ENCODE results near the gene ZSWIM7. TPM values are rescaled to one million over a fixed set of nuclear protein-coding genes. Genes with fewer than 3 reads are reported as not detected.
"Not testable (repeated sequence)": the region's sequence is repeated elsewhere in the genome, so short reads cannot be mapped to it uniquely, and the experiment has no call there.

The ZSWIM7 gene
- total and polyA plus RNA-seq, 11 donors = 15.3 to 47.3 (median 32.6) TPM

GRCh38 chr17:15981646-15982580 is 17.6 kb downstream of the ZSWIM7 start:
- TF ChIP-seq POLR2A (IDR thresholded peaks at IDR 0.05) = no peak
- TF ChIP-seq CTCF (IDR thresholded peaks at IDR 0.05) = no peak
- Histone ChIP-seq H3K36me3 (peaks cover under 1 to 91% (median 80%) of the 10 kb centered on the region in 9 donors), H3K4me3 (no peak overlapping the region), H3K27ac (no peak overlapping the region), H3K4me1 (peaks cover 0 to 5% (median 0%) of the 10 kb centered on the region in 12 donors), H3K9me3 (no peaks in the 10 kb centered on the region), H3K27me3 (no peaks in the 10 kb centered on the region)
- intact Hi-C loops (cut with DNase I) = no loop called here
- WGBS, 4 donors = 87 to 92% (median 91%) methylated on average over 5 of the region's 5 CpGs
- no peak for ATAC-seq
- DNase-seq = no peak

GRCh38 chr17:15981208-15981607 is 18.3 kb downstream of the ZSWIM7 start:
- Histone ChIP-seq H3K4me3 (no peak overlapping the region), H3K4me1 (peaks cover 0 to 5% (median 0%) of the 10 kb centered on the region in 12 donors), H3K36me3 (peaks cover 0 to 91% (median 80%) of the 10 kb centered on the region in 9 donors), H3K27ac (no peak overlapping the region), H3K9me3 (no peaks in the 10 kb centered on the region), H3K27me3 (no peaks in the 10 kb centered on the region)
- TF ChIP-seq POLR2A (IDR thresholded peaks at IDR 0.05) (no peak), CTCF (IDR thresholded peaks at IDR 0.05) (no peak)
- intact Hi-C loops (cut with DNase I) = no loop called here
- WGBS, 4 donors = 44 to 71% (median 63%) methylated on average over 2 of the region's 2 CpGs
- DNase-seq (no peak), ATAC-seq (no peak)

GRCh38 chr17:15979013-15979412 is 20.5 kb downstream of the ZSWIM7 start:
- not testable (repeated sequence) for ATAC-seq

GRCh38 chr17:15978606-15979005 is 20.9 kb downstream of the ZSWIM7 start:
- DNase-seq (no peak), ATAC-seq (no peak)
- Histone ChIP-seq H3K36me3 (peaks cover 0 to 84% (median 70%) of the 10 kb centered on the region in 9 donors), H3K9me3 (no peaks in the 10 kb centered on the region), H3K4me1 (peaks cover 0 to 5% (median 0%) of the 10 kb centered on the region in 12 donors), H3K27me3 (no peaks in the 10 kb centered on the region), H3K27ac (no peak overlapping the region), H3K4me3 (no peak overlapping the region)
- TF ChIP-seq POLR2A (IDR thresholded peaks at IDR 0.05) (no peak), CTCF (IDR thresholded peaks at IDR 0.05) (no peak)
- intact Hi-C loops (cut with DNase I) = no loop called here
- 73 to 94% (median 86%) methylated on average over 1 of the region's 1 CpG for WGBS, 4 donors

More at GRCh38 chr17:15979013-15979412, 20.5 kb downstream of the ZSWIM7 start:
- DNase-seq; H3K27me3 ChIP-seq; H3K9me3 ChIP-seq; H3K4me1 ChIP-seq; intact Hi-C loops (cut with DNase I); H3K4me3 ChIP-seq; H3K27ac ChIP-seq: not testable (repeated sequence)
- WGBS, 4 donors = 61 to 80% (median 69%) methylated on average over 1 to 4 of the region's 4 CpGs
- H3K36me3 ChIP-seq = peaks cover 0 to 87% (median 73%) of the 10 kb centered on the region in 9 donors

Data from heart left ventricle (tissue), 16 donors.